Pericardium fibroblast (primary cell): ENCODE results near the gene IL36G. TPM values are rescaled to one million over a fixed set of nuclear protein-coding genes. Genes with fewer than 3 reads are reported as not detected.

ENCODE experiments used
- total RNA-seq: library from RNA; depleted of rRNA; stranded (reverse); fragments of >200 nt; gene quantifications from 2 replicates; pipeline ENCODE4 v1.2.3, GENCODE V29; 2015

The IL36G gene
- not detected in 2 replicates for total RNA-seq

GRCh38 chr2:112977559-112978056 lies at the start of gene IL36G:
Gene IL36G (plus strand): TSS chr2:112978006. CDS start chr2:112978639, 633 bp downstream.

DNA sequence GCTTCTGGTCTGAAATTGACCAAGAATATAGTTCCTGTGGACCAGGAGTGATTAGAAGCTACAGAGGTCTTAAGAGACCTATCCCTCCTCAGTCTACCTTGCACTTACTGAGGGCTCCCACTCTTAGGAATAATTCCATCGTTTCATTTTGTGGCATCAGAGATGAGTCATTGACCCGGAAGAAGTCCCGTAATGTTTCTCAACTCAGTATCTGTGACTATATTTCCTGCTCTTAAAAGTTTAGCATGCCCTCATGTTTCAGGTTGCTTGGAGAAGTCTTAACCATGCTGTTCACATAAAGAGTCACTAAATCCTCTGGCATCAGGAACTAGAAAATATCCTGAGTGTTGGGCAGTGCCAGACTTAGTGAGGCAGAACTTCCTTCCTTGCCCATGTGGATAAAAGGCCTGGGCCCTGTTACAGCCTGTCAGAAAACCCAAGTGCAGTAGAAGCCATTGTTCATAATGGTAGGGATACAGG lies 27.3 kb downstream of the IL36G start, which contains the start of gene IL36A:
Gene IL36A (plus strand): TSS at position 430 of the 480 bp plus-strand sequence. CDS start 413 bp downstream, outside the sequence.

Other genes with a start within 250 kb of the IL36G start
- 0.23 and 0.77 TPM in 2 replicates for gene CKAP2L, start 213.4 kb upstream of the IL36G start, total RNA-seq
- under 0.01 TPM in 1 of 2 replicates, not detected in the other for gene IL1A, start 193.5 kb upstream of the IL36G start, total RNA-seq
- 0.09 and 1.9 TPM in 2 replicates for gene IL1B, start 141.2 kb upstream of the IL36G start, total RNA-seq
- gene IL37, start 66.8 kb upstream of the IL36G start, total RNA-seq = not detected in 2 replicates
- gene IL36A, start 27.5 kb downstream of the IL36G start, total RNA-seq = not detected in 2 replicates
- gene IL36B, start 74.9 kb downstream of the IL36G start, total RNA-seq = not detected in 2 replicates
- not detected in 2 replicates for gene IL36RN, start 81.2 kb downstream of the IL36G start, total RNA-seq
- not detected in 2 replicates for gene IL1F10, start 90.0 kb downstream of the IL36G start, total RNA-seq
- not detected in 2 replicates for gene IL1RN, start 149.6 kb downstream of the IL36G start, total RNA-seq
- gene PSD4, start 196.0 kb downstream of the IL36G start, total RNA-seq = 0.58 and 0.85 TPM in 2 replicates